ENCODE measurements around the gene HHIPL2. TPM values are rescaled to one million over a fixed set of nuclear protein-coding genes. Genes with fewer than 3 reads are reported as not detected.

Gene HHIPL2
- total and polyA plus RNA-seq, 2 of the 4 experiments (the other 2 are of a cell fraction) = under 0.01 to 0.12 TPM

DNA sequence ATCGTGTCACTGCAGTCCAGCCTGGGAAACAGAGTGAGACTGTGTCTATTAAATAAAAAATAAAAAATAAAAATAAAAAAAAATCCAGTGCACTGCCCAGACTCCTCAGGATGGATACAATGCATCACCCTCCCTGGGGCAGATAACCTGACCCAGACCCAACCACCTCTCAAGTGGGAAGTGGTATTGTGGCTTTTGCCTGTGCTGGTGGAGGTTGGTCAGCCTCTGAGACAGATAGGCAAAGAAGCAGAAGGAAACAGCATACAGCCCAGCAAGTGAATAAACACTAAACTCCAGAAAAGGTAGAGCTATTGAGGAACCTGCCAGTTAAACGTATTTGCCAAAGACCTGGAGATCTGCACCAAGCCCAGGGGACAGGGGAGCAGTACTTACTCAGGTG lies 22.0 kb downstream of the HHIPL2 start:
- H2BK120ac ChIP-seq (ENCODE audit: low read depth, low read length) = no peak overlapping the region
- peaks cover 13% of the 10 kb centered on the region for H3K27me3 ChIP-seq (ENCODE audit: control insufficient read depth, insufficient read depth, low read length)
- no peaks in the 10 kb centered on the region for H3K79me1 ChIP-seq (ENCODE audit: low read depth in 1 of 2, low read length in 2 of 2)
- H3K36me3 ChIP-seq (ENCODE audit: control insufficient read depth, insufficient read depth, low read length) = no peaks in the 10 kb centered on the region
- no peak overlapping the region for H3K14ac ChIP-seq (replicated peaks; ENCODE audit: low read depth, low read length)
- WGBS, 2 experiments (ENCODE audit: extremely low coverage in 2 of 2, insufficient read length in 1 of 2) = 50% methylated on average over 1 of the region's 2 CpGs; no CpG with 5 or more reads in 1 of the 2 experiments
- H3K56ac ChIP-seq (ENCODE audit: extremely low read depth, insufficient read depth, low read length) = no peak overlapping the region
- H3K9me1 ChIP-seq (ENCODE audit: insufficient read depth, low read length) = no peaks in the 10 kb centered on the region
- no peak overlapping the region for H3K18ac ChIP-seq (ENCODE audit: low read depth, low read length)
- H3K27ac ChIP-seq (ENCODE audit: insufficient read depth, low read length) = no peak overlapping the region
- no peak overlapping the region for H3K4ac ChIP-seq (ENCODE audit: low read depth, low read length)
- no peak overlapping the region for H2AFZ ChIP-seq (replicated peaks; ENCODE audit: low read length, poor library complexity)
- H4K91ac ChIP-seq (ENCODE audit: insufficient read depth, low read depth, low read length) = no peak overlapping the region
- H3K9ac ChIP-seq (ENCODE audit: low read depth, low read length) = no peak overlapping the region
- no peak overlapping the region for H2AK9ac ChIP-seq (replicated peaks; ENCODE audit: low read depth, low read length, poor library complexity)
- no peak overlapping the region for H4K5ac ChIP-seq (ENCODE audit: low read depth, low read length)
- no peak overlapping the region for H4K8ac ChIP-seq (ENCODE audit: low read depth in 2 of 2, low read length in 2 of 2)
- DNase-seq (no peak), ATAC-seq (ENCODE audit: low read depth) (no peak)
- no peaks in the 10 kb centered on the region for H3K4me1 ChIP-seq (ENCODE audit: control insufficient read depth, insufficient read depth, low read length)
- BruUV-seq (replicated peaks) = no TSS peak
- no peak overlapping the region for H2BK20ac ChIP-seq (ENCODE audit: low read depth, low read length)
- no peak overlapping the region for H2AK5ac ChIP-seq (ENCODE audit: low read depth, low read length)
- H3K9me3 ChIP-seq (ENCODE audit: control insufficient read depth, insufficient read depth, low read length) = peaks cover 3% of the 10 kb centered on the region; the same call in 1 of the 2 replicates
- no peak for TF ChIP-seq NFE2L2 (IDR thresholded peaks at IDR 0.05; ENCODE audit: low read depth, low read length)
- TF ChIP-seq POLR2A (IDR thresholded peaks at IDR 0.05; ENCODE audit: low read depth, low read length) = no peak
- TF ChIP-seq, protein P1, sequence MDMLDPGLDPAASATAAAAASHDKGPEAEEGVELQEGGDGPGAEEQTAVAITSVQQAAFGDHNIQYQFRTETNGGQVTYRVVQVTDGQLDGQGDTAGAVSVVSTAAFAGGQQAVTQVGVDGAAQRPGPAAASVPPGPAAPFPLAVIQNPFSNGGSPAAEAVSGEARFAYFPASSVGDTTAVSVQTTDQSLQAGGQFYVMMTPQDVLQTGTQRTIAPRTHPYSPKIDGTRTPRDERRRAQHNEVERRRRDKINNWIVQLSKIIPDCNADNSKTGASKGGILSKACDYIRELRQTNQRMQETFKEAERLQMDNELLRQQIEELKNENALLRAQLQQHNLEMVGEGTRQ (IDR thresholded peaks at IDR 0.05; ENCODE audit: low read depth, low read length) = no peak
- TF ChIP-seq, protein P2, sequence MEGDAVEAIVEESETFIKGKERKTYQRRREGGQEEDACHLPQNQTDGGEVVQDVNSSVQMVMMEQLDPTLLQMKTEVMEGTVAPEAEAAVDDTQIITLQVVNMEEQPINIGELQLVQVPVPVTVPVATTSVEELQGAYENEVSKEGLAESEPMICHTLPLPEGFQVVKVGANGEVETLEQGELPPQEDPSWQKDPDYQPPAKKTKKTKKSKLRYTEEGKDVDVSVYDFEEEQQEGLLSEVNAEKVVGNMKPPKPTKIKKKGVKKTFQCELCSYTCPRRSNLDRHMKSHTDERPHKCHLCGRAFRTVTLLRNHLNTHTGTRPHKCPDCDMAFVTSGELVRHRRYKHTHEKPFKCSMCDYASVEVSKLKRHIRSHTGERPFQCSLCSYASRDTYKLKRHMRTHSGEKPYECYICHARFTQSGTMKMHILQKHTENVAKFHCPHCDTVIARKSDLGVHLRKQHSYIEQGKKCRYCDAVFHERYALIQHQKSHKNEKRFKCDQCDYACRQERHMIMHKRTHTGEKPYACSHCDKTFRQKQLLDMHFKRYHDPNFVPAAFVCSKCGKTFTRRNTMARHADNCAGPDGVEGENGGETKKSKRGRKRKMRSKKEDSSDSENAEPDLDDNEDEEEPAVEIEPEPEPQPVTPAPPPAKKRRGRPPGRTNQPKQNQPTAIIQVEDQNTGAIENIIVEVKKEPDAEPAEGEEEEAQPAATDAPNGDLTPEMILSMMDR (conservative IDR thresholded peaks at IDR 0.05; ENCODE audit: low read depth, low read length) = no peak
- TF ChIP-seq, protein P3, sequence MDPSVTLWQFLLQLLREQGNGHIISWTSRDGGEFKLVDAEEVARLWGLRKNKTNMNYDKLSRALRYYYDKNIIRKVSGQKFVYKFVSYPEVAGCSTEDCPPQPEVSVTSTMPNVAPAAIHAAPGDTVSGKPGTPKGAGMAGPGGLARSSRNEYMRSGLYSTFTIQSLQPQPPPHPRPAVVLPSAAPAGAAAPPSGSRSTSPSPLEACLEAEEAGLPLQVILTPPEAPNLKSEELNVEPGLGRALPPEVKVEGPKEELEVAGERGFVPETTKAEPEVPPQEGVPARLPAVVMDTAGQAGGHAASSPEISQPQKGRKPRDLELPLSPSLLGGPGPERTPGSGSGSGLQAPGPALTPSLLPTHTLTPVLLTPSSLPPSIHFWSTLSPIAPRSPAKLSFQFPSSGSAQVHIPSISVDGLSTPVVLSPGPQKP (IDR thresholded peaks at IDR 0.05; ENCODE audit: borderline replicate concordance, low read depth, low read length) = no peak
- no peak for TF ChIP-seq RCOR1 (IDR thresholded peaks at IDR 0.05; ENCODE audit: insufficient replicate concordance, low read length)
- no peak for TF ChIP-seq RAD21 (IDR thresholded peaks at IDR 0.05; ENCODE audit: low read length)
- no peak for TF ChIP-seq FOS (IDR thresholded peaks at IDR 0.05; ENCODE audit: low read depth, low read length)
- TF ChIP-seq CEBPB (IDR thresholded peaks at IDR 0.05; ENCODE audit: low read depth, low read length) = no peak
- TF ChIP-seq MXI1 (IDR thresholded peaks at IDR 0.05; ENCODE audit: borderline replicate concordance, low read depth, low read length) = no peak
- TF ChIP-seq MAFK (IDR thresholded peaks at IDR 0.05; ENCODE audit: low read depth, low read length) = no peak
- no peak for TF ChIP-seq SMC3 (IDR thresholded peaks at IDR 0.05; ENCODE audit: low read depth, low read length)
- TF ChIP-seq MAZ (IDR thresholded peaks at IDR 0.05; ENCODE audit: borderline replicate concordance, low read depth, low read length) = no peak
- no peak for TF ChIP-seq CHD1 (IDR thresholded peaks at IDR 0.05; ENCODE audit: low read depth, low read length)
- no peak for TF ChIP-seq RFX5 (IDR thresholded peaks at IDR 0.05; ENCODE audit: low read depth, low read length)
- ChIA-PET CTCF (no interaction called here), POLR2A (ENCODE audit: unreplicated experiment) (no interaction called here)
- intact Hi-C loops (cut with micrococcal nuclease) (no loop called here), dilution Hi-C loops (cut with HindIII; ENCODE audit: low sequenced_read_pairs, unreplicated experiment) (no loop called here), in situ Hi-C loops (cut with MboI; ENCODE audit: low sequenced_read_pairs) (no loop called here)
- H3K4me2 ChIP-seq (ENCODE audit: low read depth, low read length) = no peak overlapping the region
- no peak overlapping the region for H3K23ac ChIP-seq (ENCODE audit: low read depth, low read length)
- H4K20me1 ChIP-seq (ENCODE audit: insufficient read depth, low read length) = no peaks in the 10 kb centered on the region
- H2BK5ac ChIP-seq (ENCODE audit: low read depth, low read length, poor library complexity, severe bottlenecking) = no peak overlapping the region
- no peak overlapping the region for H3K4me3 ChIP-seq (ENCODE audit: insufficient read depth, low read depth, low read length)
- no peak overlapping the region for H2BK15ac ChIP-seq (ENCODE audit: low read depth, low read length)

Measured in IMR-90 (cell line).